Measurements from ENCODE around the gene PDZD2.

PDZD2 gene

DNA sequence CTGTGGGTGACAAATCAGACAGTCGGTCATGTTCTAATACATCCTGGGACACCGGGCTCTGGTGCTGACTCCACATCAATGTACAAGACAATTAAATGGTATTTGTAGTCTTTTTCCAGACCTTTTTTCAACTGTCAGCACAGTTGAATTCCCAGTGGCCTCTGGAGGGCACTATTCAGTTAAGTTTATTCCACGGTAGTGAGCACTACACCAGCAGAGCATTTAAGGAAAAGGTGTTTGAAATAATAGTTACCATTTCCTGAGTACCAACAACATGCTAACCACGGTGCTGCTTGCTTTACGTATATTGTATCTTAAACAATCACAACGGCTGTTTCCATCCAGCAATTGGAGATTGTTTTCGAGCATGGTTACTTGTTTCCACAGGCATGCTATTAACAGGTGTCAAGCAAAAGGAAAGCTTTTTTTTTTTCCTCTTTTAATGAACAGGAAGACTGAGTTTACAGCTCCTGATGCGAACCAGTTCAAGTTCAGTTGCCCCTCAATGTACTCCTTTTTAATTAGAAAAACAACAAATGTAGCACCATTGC, 186.7 kb downstream of the PDZD2 start:
- no peaks in the 10 kb centered on the region for H3K27me3 ChIP-seq (ENCODE audit: control insufficient read depth, insufficient read depth, low read length)
- H3K79me2 ChIP-seq: no peaks in the 10 kb centered on the region
- H3K36me3 ChIP-seq (ENCODE audit: control insufficient read depth, insufficient read depth, low read length): no peaks in the 10 kb centered on the region
- no peak overlapping the region for H2AFZ ChIP-seq
- no peak overlapping the region for H3K4me3 ChIP-seq (ENCODE audit: low read depth, low read length)
- no peaks in the 10 kb centered on the region for H3K9me3 ChIP-seq (ENCODE audit: control insufficient read depth, low read length)
- H3K27ac ChIP-seq: no peak overlapping the region
- H3K9ac ChIP-seq: no peak overlapping the region
- H3K4me1 ChIP-seq: no peaks in the 10 kb centered on the region
- TF ChIP-seq, protein P1, sequence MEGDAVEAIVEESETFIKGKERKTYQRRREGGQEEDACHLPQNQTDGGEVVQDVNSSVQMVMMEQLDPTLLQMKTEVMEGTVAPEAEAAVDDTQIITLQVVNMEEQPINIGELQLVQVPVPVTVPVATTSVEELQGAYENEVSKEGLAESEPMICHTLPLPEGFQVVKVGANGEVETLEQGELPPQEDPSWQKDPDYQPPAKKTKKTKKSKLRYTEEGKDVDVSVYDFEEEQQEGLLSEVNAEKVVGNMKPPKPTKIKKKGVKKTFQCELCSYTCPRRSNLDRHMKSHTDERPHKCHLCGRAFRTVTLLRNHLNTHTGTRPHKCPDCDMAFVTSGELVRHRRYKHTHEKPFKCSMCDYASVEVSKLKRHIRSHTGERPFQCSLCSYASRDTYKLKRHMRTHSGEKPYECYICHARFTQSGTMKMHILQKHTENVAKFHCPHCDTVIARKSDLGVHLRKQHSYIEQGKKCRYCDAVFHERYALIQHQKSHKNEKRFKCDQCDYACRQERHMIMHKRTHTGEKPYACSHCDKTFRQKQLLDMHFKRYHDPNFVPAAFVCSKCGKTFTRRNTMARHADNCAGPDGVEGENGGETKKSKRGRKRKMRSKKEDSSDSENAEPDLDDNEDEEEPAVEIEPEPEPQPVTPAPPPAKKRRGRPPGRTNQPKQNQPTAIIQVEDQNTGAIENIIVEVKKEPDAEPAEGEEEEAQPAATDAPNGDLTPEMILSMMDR (IDR thresholded peaks at IDR 0.05): peak; percentile 41
- no peak overlapping the region for H3K4me2 ChIP-seq (ENCODE audit: low read length)

DNA sequence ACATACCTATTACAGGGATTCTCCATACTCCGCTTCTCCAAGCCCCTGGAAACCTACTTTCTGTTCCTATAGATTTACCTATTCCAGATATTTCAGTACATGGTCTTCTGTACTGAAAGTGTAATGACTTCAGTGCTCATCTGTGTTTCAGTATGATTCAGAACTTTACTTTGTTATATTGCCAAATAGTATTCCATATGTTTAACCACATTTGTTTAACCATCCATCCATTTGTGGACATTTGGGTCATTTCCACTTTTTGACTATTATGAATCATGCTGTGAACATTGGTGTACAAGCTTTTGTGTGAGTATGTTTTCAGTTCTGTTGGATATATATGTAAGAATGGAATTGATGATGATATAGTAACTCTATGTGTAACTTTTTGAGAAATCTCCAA, 188.9 kb downstream of the PDZD2 start:
- Histone ChIP-seq H3K4me2 (ENCODE audit: low read length) (no peak overlapping the region), H3K36me3 (ENCODE audit: control insufficient read depth, insufficient read depth, low read length) (no peaks in the 10 kb centered on the region), H3K79me2 (no peaks in the 10 kb centered on the region), H3K4me3 (ENCODE audit: low read depth, low read length) (no peak overlapping the region), H3K9ac (no peak overlapping the region), H3K4me1 (no peaks in the 10 kb centered on the region), H2AFZ (no peak overlapping the region), H3K9me3 (ENCODE audit: control insufficient read depth, low read length) (no peaks in the 10 kb centered on the region), H3K27ac (no peak overlapping the region), H3K27me3 (ENCODE audit: control insufficient read depth, insufficient read depth, low read length) (no peaks in the 10 kb centered on the region)
- TF ChIP-seq, protein P1 (IDR thresholded peaks at IDR 0.05): no peak

DNA sequence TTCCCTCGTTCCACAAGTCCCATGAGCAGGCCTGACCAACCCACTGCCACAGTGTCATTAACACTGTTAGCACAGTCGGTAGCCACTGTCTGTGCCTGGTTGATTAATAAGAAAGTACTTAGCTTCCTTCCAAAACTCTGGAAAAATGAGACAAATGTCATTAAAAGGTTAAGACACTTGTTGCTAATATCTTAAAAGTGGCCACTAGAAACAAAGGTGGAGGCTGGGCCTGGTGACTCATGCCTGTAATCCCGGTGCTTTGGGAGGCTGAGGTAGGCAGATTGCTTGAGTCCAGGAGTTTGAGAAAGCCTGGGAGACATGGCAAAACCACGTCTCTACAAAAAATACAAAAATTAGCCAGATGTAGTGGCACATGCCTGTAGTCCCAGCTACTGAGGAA, 194.0 kb downstream of the PDZD2 start:
- TF ChIP-seq, protein P1 (IDR thresholded peaks at IDR 0.05): no peak
- no peak overlapping the region for H3K27ac ChIP-seq

DNA sequence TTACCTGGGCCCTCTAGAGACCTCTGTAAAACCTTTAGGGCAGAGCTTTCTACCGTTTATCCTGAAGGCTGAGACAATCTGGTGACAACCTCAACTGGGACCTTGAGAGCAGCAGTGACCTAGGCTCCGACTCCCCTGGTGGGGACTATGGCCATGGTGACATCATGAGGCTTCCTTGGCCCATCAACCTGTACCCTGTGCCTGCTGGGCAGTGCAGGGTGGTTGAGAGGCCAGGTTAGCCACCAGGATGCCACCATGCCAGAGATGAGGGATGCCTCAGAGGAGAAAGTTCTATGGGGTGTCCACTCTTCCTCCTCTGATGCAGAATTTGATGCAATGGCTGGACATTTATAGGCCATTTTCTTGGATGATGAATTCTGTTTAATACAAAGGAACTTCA, 194.8 kb downstream of the PDZD2 start:
- Histone ChIP-seq H3K4me3 (ENCODE audit: low read depth, low read length) (no peak overlapping the region), H2AFZ (no peak overlapping the region), H3K9ac (no peak overlapping the region), H3K27ac (no peak overlapping the region), H3K4me1 (no peaks in the 10 kb centered on the region), H3K27me3 (ENCODE audit: control insufficient read depth, insufficient read depth, low read length) (no peaks in the 10 kb centered on the region), H3K79me2 (no peaks in the 10 kb centered on the region), H3K4me2 (ENCODE audit: low read length) (no peak overlapping the region), H3K9me3 (ENCODE audit: control insufficient read depth, low read length) (no peaks in the 10 kb centered on the region), H3K36me3 (ENCODE audit: control insufficient read depth, insufficient read depth, low read length) (no peaks in the 10 kb centered on the region)
- TF ChIP-seq, protein P1 (IDR thresholded peaks at IDR 0.05): no peak

More for the DNA sequence above, 194.0 kb downstream of the PDZD2 start:
- H3K4me3 ChIP-seq (ENCODE audit: low read depth, low read length): no peak overlapping the region
- no peaks in the 10 kb centered on the region for H3K79me2 ChIP-seq
- no peaks in the 10 kb centered on the region for H3K36me3 ChIP-seq (ENCODE audit: control insufficient read depth, insufficient read depth, low read length)
- H3K27me3 ChIP-seq (ENCODE audit: control insufficient read depth, insufficient read depth, low read length): no peaks in the 10 kb centered on the region
- H2AFZ ChIP-seq: no peak overlapping the region
- H3K9ac ChIP-seq: no peak overlapping the region
- H3K9me3 ChIP-seq (ENCODE audit: control insufficient read depth, low read length): no peaks in the 10 kb centered on the region
- H3K4me2 ChIP-seq (ENCODE audit: low read length): no peak overlapping the region
- H3K4me1 ChIP-seq: no peaks in the 10 kb centered on the region

DNA sequence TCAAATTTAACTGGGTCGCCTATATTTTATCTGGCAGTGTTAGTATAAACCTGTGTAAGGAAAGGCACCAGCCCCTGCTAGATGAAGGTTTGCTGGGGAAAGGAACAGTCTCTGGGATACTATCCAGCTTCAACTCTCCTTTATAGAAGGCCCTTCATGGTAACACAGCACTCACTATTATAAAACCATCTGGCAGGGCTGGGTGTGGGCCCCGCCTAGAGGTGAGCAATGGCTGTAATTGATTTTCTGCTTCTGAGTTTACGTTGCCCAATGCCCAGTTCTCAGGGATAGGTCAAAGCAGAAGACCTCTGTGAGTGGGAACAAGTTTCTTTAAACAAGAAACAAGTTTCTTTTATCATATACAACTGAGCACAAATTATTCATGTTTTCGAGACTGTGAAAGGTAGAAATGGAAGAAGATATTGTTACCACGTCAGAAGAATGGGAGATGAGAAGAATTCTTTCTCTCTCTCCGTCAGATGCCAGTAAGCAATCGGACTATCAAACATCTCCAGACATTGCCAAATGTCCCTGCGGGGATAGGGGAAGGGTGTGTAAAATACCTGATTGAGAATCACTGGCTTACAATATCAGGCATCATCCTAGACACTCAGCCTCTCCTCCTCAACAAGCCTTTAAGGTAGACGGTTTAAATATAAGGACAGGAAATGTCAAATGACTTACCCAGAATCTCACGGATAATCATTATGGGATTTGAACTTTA, 205.9 kb downstream of the PDZD2 start:
- H2AFZ ChIP-seq: no peak overlapping the region
- TF ChIP-seq, protein P1 (IDR thresholded peaks at IDR 0.05): no peak
- H3K9me3 ChIP-seq (ENCODE audit: control insufficient read depth, low read length): no peaks in the 10 kb centered on the region
- H3K4me2 ChIP-seq (ENCODE audit: low read length): no peak overlapping the region
- no peaks in the 10 kb centered on the region for H3K79me2 ChIP-seq
- H3K9ac ChIP-seq: no peak overlapping the region
- H3K4me3 ChIP-seq (ENCODE audit: low read depth, low read length): no peak overlapping the region
- H3K27ac ChIP-seq: no peak overlapping the region
- H3K4me1 ChIP-seq: no peaks in the 10 kb centered on the region
- no peaks in the 10 kb centered on the region for H3K27me3 ChIP-seq (ENCODE audit: control insufficient read depth, insufficient read depth, low read length)
- no peaks in the 10 kb centered on the region for H3K36me3 ChIP-seq (ENCODE audit: control insufficient read depth, insufficient read depth, low read length)
